KMS-11 (cell line): ENCODE results near the gene KIF26A.

Experiments
- H2AFZ ChIP-seq: fragments of 200-600 bp; sonication (generic); 2 replicates; pipeline ENCODE4 v1.6.1; 2016; ENCODE audit warnings: antibody characterized with exemption, mixed run types, low read depth
- H3K27ac ChIP-seq: fragments of 200-600 bp; sonication (generic); 2 replicates; pipeline ENCODE4 v1.6.1; 2016; ENCODE audit warnings: mild to moderate bottlenecking, mixed run types
- H3K27me3 ChIP-seq: fragments of 200-600 bp; sonication (generic); 2 replicates; pipeline ENCODE4 v1.6.1; 2017; ENCODE audit warnings: mild to moderate bottlenecking, low read depth, mixed run types, moderate library complexity; ENCODE audit not compliant: insufficient read depth
- H3K36me3 ChIP-seq: fragments of 200-600 bp; sonication (generic); 2 replicates; pipeline ENCODE4 v1.6.1; 2017; ENCODE audit warnings: mild to moderate bottlenecking, mixed run types; ENCODE audit not compliant: insufficient read depth
- H3K4me1 ChIP-seq: fragments of 200-600 bp; sonication (generic); 2 replicates; pipeline ENCODE4 v1.6.1; 2016; ENCODE audit warnings: mild to moderate bottlenecking, low read depth, mixed run types; ENCODE audit not compliant: poor library complexity, severe bottlenecking
- H3K4me2 ChIP-seq: fragments of 200-600 bp; sonication (generic); 2 replicates; pipeline ENCODE4 v1.7.0; 2016; ENCODE audit warnings: mild to moderate bottlenecking, mixed run types
- H3K4me3 ChIP-seq: fragments of 200-600 bp; sonication (generic); IDR thresholded peaks from 2 replicates; pipeline ENCODE4 v1.6.1; 2017; ENCODE audit warnings: low read depth, low read length, mixed read lengths; ENCODE audit not compliant: insufficient read depth
- H3K79me2 ChIP-seq: fragments of 200-600 bp; sonication (generic); 2 replicates; pipeline ENCODE4 v1.6.1; 2016; ENCODE audit warnings: low read depth, mixed run types; ENCODE audit not compliant: insufficient read depth
- H3K9ac ChIP-seq: fragments of 200-600 bp; sonication (generic); 2 replicates; pipeline ENCODE4 v1.6.1; 2016; ENCODE audit warnings: mild to moderate bottlenecking, mixed run types
- H4K20me1 ChIP-seq: fragments of 200-600 bp; sonication (generic); 2 replicates; pipeline ENCODE4 v1.6.1; 2016; ENCODE audit warnings: mild to moderate bottlenecking, mixed run types; ENCODE audit not compliant: insufficient read depth
- TF ChIP-seq, protein P1 (sequence below): fragments of 200-600 bp; sonication (generic); conservative IDR thresholded peaks from 2 replicates; pipeline ENCODE4 v1.6.1; 2017; ENCODE audit warnings: low read depth, mild to moderate bottlenecking, antibody characterized with exemption, low read length, moderate library complexity, mixed read lengths

The KIF26A gene

DNA sequence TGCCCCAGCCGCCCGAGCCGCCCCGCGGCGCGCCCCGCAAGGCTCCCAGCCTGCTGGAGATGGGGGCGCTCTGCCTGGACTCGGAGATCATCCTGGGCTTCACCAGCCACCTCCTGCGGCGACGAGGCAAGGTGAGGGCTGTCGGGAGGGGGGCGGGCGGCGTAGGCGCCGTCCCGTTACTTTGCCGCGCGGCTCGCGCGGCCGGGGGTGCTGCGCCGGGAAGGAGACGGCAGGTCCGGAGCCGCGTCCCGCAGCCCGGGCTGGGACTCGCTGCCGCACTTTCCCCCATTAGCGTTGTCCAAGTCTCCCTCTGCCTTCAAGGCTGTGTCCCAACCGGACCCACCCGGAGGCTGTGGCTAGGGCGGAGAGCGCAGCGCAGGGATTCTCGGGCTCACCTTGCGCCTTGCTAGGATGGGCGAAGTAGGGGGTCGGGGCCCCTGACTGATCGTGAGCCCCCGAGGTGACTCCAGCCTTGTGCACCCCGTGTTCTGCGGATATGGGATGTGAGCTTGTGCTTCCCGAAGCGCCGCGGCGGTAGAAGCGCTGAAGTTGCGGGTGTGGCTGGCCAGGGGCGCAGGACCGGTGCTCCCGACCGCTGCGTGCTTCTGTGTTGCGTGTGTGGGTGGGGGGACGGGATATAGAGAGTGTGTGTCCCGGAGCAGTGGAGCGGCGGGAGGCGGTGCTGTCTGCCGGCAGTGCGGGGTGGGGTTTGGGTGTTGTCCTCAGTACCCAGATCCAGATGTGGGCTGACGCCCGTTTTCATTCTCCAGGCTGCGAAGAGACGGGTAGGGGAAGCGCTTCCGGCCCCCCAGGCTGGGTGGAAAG lies 1.7 kb upstream of the KIF26A start:
- no peaks in the 10 kb centered on the region for H3K79me2 ChIP-seq

GRCh38 chr14:104137297-104138097 lies 890 bp upstream of the KIF26A start:
- Histone ChIP-seq H3K9ac (no peak overlapping the region), H3K27ac (no peak overlapping the region), H3K27me3 (peaks cover 16% of the 10 kb centered on the region; the same call in 1 of the 2 replicates), H3K4me2 (no peak overlapping the region), H3K4me1 (no peaks in the 10 kb centered on the region), H3K79me2 (no peaks in the 10 kb centered on the region), H3K4me3 (no peak overlapping the region), H2AFZ (no peak overlapping the region), H4K20me1 (no peaks in the 10 kb centered on the region), H3K36me3 (no peaks in the 10 kb centered on the region)
- TF ChIP-seq, protein P1, sequence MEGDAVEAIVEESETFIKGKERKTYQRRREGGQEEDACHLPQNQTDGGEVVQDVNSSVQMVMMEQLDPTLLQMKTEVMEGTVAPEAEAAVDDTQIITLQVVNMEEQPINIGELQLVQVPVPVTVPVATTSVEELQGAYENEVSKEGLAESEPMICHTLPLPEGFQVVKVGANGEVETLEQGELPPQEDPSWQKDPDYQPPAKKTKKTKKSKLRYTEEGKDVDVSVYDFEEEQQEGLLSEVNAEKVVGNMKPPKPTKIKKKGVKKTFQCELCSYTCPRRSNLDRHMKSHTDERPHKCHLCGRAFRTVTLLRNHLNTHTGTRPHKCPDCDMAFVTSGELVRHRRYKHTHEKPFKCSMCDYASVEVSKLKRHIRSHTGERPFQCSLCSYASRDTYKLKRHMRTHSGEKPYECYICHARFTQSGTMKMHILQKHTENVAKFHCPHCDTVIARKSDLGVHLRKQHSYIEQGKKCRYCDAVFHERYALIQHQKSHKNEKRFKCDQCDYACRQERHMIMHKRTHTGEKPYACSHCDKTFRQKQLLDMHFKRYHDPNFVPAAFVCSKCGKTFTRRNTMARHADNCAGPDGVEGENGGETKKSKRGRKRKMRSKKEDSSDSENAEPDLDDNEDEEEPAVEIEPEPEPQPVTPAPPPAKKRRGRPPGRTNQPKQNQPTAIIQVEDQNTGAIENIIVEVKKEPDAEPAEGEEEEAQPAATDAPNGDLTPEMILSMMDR = no peak

More for the DNA sequence above, 1.7 kb upstream of the KIF26A start:
- Histone ChIP-seq H3K4me3 (no peak overlapping the region), H2AFZ (no peak overlapping the region), H3K27ac (no peak overlapping the region), H3K27me3 (peaks cover 11% of the 10 kb centered on the region; the same call in 1 of the 2 replicates), H4K20me1 (no peaks in the 10 kb centered on the region), H3K4me2 (no peak overlapping the region), H3K36me3 (no peaks in the 10 kb centered on the region), H3K9ac (no peak overlapping the region), H3K4me1 (no peaks in the 10 kb centered on the region)
- TF ChIP-seq, protein P1 = no peak

- Histone ChIP-seq H3K4me2 (no peak overlapping the region), H3K4me1 (no peaks in the 10 kb centered on the region), H3K36me3 (no peaks in the 10 kb centered on the region), H3K79me2 (no peaks in the 10 kb centered on the region), H3K27ac (no peak overlapping the region), H3K27me3 (peaks cover 24% of the 10 kb centered on the region; the same call in 1 of the 2 replicates), H2AFZ (no peak overlapping the region), H3K9ac (no peak overlapping the region), H4K20me1 (no peaks in the 10 kb centered on the region), H3K4me3 (no peak overlapping the region)
- TF ChIP-seq, protein P1 = no peak
Measured at GRCh38 chr14:104138718-104139459, 502 bp downstream of the KIF26A start.

DNA sequence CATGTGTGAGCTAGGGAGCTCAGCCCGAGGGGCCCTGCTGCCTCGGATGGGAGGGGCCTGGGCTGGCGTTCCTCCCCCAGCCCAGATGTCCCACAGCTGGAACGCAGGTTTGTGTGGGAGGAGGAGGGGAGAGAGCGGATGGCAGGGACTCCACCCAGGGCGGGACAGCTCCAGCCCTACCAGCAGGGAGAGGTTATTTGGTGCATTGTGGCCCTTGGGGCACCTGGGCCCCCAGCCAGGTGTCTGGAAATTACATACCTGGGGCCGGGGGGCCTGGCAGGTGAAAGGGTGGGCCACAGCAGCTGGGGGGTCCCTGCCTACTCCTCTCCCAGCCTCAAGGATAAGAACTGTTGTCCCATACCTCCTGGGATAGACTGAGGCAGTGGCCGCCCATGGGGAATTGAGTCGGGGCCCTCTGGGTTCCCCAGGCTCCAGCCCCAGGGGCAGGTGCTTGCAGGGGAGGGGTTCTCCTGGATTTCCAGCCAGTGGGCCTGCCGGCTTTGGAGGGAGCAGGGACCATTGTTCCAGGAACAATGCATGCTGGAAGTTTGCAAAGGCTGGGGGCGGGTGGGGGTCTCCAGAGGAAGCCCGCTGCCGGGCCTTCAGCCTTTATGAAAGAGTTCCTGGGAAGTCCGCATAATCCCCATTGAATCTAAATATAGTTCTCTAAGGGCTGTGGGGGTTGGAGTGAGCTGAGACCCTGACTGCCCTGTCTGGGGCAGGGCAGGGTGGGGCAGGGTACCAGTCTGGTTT lies 1.2 kb downstream of the KIF26A start:
- TF ChIP-seq, protein P1 = no peak
- H4K20me1 ChIP-seq = no peaks in the 10 kb centered on the region
- no peaks in the 10 kb centered on the region for H3K36me3 ChIP-seq
- H3K27ac ChIP-seq = no peak overlapping the region
- H3K27me3 ChIP-seq = peaks cover 25% of the 10 kb centered on the region; the same call in 1 of the 2 replicates
- H3K4me1 ChIP-seq = no peaks in the 10 kb centered on the region
- no peak overlapping the region for H3K9ac ChIP-seq
- H3K4me3 ChIP-seq = no peak overlapping the region
- H3K79me2 ChIP-seq = no peaks in the 10 kb centered on the region
- no peak overlapping the region for H2AFZ ChIP-seq
- H3K4me2 ChIP-seq = no peak overlapping the region
